GM21825 (cell line): ENCODE data around the gene RDH13.
"Not testable (repeated sequence)": the region's sequence is repeated elsewhere in the genome, so short reads cannot be mapped to it uniquely, and the experiment has no call there.

ENCODE experiments used
- ATAC-seq: cut with Tn5 transposase; IDR thresholded peaks from one replicate; pipeline ENCODE4 v1.9.1; 2021; ENCODE audit warnings: mild to moderate bottlenecking, moderate library complexity; ENCODE audit not compliant: unreplicated experiment

Gene RDH13

DNA sequence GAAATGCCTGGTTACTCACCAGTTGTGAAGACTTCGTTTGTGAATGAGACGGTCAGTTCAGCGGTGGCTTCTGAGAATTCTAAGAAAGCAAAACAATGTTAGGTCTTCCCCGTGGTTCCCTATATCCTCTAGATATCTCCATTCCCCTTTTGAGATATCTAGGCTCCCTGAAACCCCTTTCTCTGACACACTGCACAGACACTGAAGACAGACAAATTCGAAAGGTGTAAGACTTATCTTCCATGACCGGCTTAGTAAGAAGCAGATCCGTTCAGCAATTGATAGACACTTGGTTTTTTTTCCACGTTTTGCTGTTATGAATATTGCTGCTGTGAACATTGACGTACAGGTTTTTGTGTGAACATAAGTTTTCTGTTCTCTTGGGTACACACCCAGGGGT, 44.3 kb downstream of the RDH13 start:
- ATAC-seq: no peak

DNA sequence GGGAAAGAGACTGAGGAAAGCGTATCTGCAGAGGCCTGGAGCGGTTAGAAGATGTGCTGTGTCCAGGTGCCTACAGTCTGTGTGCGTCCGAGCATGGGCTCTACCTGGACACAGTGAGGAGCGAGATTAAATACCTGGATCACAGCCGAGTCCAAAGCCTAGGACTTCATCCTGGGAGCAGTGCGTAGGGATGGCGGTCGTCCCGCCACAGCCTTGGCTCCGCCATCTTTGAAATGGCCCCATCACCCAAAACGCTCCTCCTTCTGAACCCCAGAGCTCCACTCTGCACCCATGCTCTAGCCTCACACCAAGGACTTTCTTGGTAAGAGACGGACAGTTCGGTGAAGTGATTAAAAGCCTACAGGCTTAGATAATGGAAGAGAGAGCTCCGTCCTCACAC, 44.7 kb downstream of the RDH13 start:
- ATAC-seq: no peak

DNA sequence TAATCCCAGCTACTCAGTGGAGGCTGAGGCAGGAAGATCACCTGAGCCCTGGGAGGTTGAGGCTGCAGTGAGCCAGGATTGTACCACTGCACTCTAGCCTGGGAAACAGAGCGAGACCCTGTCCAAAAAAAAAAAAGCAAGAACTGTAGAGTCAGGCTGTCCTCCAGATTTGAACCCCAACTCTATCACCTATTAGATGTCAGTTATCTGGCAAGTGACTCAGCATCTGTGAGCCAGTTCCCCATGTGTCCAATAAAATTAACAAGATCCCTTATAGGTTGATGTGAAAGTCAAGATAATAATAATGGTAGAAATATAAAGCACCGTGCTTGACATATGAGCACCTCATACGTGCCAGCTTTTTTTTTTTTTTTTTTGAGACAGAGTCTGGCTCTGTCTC, 46.9 kb downstream of the RDH13 start:
- no peak for ATAC-seq

DNA sequence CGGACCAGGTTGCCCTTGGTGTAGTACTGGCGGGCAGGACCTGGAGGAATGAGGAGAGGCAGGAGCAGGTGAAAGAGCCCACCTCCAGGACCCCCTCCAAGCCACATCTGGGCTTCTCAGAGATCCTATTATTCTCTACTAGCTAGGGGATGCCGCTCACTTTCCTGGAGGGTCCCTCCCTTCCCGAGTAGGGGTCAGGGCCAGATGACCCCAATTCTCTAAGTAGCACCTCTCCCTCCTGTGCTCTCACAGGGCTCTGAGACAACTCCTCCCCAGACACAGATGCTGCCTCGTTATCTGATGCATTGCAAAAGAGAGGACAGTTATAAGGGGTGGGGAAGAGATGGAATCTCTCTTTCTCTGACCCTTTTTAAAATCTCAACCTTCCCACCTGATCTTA, 47.8 kb downstream of the RDH13 start:
- ATAC-seq: no peak

DNA sequence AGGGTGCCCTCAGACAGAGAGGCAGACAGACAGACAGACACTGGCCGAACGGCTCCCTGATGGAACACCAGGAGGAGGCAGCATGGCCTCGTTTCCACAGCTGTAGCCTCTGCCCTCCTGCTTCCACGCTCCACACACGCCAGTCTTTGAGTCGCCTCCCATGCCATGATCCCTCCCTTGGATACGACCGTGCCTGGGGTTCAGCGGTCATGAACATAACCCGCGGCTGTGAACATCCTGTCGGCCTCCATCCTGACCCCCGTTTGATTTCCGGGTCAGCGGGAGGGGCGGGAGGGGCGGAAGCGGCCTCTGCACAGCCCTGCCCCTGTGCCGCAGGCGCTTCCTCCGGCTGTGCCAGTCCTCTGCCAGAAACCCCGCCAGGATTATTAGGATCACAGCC, 48.2 kb downstream of the RDH13 start:
- ATAC-seq: no peak

DNA sequence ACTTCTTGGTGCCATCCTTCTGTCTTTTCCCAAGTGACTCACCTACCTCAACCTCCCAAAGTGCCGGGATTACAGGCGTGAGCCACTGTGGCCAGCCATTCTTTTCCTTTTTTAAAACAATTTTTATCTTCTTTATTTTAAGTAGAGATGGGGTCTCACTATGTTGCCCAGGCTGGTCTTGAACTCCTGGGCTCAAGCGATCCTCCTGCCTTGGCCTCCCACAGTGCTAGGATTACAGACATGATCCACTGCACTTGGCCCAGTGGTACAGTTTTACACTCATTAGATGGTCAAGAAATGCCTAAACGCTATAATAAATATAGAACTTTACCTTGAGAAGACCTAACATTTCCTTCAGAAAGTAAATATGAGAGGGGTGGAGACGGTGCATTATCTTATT, 49.4 kb downstream of the RDH13 start:
- ATAC-seq: no peak

DNA sequence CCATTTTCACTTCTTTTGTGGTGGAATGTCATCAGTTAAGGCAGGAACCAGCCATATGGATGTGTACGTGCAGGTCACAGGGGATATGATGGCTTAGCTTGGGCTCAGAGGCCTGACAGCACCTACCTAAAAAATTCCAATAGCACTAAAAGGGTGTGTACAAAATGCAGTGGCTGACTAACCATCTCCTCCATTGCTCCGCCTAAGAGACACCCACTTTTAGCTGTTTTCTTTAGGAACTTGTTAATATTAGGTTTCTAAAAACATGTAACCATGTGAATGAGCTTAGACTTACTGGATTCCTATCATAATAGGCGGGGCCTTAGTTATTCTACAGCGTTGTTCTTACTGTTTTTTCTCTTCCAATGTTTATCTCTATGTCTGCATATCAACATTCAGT, 50.6 kb downstream of the RDH13 start:
- ATAC-seq: no peak

DNA sequence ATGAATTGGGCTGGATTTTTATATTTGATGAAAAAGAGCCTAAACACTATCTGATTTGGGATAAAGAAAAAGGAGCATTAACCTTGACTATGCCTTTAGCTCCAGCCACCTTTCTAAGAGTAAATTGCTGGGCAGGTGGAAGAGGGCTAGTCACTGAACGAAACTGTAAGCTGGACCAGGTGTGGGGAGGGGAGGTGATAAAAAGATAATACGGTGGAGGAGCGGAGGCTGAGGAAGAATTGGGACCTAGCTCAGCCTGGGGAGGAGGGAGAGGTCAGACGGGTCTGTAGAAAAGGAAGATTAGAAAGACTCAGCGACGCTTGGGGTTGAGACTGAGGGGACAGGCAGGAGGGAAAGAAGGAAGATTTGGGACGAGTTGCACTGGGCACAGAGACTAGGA, 52.4 kb downstream of the RDH13 start:
- not testable (repeated sequence) for ATAC-seq

DNA sequence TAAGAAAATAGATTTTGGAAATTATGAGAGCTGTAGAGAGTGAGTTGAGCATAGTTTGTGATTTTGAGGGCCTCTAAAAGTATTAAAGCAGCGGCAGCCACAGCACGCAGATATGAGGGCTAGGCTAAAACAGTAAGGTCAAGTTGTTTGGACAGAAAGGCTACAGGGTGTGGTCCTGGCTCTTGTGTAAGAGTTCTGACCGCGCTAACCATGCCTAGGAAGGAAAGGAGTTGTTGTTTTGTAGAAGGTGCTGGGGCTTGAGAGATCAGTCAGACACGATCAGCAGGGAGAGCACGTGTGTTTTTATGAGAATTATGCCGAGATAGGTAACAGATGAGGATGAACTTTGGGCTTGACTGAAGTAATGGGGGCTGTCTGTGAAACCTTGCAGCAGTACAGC, 54.2 kb downstream of the RDH13 start:
- not testable (repeated sequence) for ATAC-seq

DNA sequence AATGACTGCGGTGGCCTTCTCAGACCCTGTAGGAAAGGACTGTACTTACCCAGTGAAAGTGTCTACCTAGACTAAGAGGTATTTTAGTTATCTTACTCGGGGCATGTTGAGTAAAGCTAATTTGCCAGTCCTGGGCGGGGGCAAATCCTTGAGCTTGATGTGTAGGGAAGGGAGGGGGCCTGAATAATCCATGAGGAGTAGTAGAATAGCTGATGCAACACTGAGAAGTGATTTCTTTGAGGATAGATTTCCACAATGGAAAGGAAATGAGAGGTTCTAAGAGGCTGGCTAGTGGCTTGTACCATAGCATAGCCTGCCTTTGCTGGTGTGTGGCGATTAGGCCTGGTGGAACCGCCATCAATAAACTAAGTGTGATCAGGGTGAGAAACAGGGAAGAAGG, 54.8 kb downstream of the RDH13 start:
- not testable (repeated sequence) for ATAC-seq

DNA sequence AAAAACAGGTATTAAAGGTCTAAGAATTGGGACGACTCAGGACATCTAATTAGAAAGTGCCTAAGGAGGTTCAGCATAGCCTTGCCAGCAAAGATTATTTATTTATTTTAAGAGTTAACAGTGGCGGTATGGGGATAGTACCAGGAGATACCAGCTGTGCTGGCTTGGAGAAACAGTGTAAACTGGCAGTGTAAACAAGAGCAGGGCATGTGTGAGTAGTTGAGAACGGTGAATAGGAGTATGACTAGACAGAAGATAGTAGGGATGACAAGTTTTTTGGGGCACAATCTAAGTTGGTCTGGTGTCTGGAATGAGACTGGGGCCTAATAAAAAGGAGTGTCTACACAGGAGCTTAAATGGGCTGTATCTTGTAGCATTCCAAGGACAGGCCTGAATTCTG, 55.4 kb downstream of the RDH13 start:
- ATAC-seq: not testable (repeated sequence)

DNA sequence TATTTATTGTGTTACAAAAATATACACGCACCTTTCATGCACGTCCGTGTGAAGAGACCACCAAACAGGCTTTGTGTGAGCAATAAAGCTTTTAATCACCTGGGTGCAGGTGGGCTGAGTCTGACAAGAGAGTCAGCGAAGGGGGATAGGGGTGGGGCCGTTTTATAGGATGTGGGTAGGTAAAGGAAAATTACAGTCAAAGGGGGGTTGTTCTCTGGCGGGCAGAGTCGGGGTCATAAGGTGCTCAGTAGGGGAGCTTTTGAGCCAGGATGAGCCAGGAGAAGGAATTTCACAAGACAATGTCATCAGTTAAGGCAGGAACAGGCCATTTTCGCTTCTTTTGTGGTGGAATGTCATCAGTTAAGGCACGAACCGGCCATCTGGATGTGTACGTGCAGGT, 56.2 kb downstream of the RDH13 start:
- ATAC-seq: not testable (repeated sequence)

DNA sequence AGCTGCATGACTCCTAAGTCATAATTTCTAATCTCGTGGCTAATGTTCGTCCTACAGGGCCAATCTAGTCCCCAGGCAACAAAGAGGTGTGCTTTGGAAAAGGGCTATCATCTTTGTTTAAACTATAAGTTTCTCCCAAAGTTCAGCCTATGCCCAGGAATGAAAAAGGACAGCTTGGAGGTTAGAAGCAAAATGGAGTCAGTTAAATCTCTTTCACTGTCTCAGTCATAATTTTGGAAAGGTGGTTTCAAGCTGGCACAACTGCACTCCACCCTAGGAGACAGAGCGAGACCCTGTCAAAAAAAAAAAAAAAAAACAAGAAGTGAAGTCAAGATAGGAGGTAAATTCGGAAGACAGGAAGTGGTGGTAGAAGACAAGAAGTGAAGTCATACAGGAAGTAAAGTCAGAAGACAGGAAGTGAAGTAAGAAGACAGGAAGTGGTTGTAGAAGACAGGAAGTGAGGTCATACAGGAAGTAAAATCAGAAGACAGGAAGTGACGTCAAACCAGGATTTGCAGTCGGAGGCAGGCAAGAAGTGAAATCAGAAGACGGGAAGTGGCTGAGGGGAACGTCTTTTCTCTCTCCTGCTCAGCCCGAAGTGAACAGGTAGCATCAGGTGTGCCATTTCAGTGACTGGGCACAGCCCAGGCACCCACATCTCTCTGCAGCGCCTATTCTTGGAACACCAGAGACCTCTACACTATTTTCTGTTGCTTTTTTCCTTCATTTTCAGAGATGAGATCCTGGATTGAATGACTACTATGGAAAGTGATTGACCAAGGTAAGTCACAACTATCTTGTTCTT, 57.1 kb downstream of the RDH13 start:
- no peak for ATAC-seq

DNA sequence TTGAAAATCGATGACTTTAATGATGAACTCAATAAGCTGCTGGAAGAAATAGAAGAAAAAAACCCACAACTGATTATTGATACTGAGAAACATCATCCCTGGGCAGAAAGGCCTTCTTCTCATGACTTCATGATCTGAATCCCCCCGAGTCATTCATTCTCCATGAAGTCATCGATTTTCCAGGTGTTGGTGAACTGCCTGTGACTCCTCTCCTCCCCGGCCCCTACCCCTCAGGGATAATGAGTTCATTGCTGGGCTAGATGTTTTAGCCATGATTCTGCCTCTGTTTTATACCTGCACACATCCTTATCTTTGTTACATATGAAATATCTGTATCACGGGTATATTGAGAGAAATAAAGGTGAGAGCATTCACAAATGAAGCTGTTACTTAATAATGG, 62.2 kb downstream of the RDH13 start:
- ATAC-seq: no peak

DNA sequence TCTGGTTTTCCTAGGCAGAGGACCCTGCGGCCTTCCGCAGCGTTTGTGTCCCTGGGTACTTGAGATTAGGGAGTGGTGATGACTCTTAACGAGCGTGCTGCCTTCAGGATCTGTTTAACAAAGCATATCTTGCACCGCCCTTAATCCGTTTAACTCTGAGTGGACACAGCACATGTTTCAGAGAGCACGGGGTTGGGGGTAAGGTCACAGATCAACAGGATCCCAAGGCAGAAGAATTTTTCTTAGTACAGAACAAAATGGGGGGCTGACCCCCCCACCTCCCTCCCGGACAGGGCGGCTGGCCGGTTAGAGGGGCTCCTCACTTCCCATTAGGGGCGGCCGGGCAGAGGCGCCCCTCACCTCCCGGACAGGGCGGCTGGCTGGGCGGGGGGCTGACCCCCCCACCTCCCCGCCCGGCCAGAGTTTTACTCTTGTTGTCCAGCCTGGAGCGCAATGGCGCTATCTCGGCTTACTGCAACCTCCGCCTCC, 64.2 kb downstream of the RDH13 start:
- ATAC-seq: not testable (repeated sequence)

DNA sequence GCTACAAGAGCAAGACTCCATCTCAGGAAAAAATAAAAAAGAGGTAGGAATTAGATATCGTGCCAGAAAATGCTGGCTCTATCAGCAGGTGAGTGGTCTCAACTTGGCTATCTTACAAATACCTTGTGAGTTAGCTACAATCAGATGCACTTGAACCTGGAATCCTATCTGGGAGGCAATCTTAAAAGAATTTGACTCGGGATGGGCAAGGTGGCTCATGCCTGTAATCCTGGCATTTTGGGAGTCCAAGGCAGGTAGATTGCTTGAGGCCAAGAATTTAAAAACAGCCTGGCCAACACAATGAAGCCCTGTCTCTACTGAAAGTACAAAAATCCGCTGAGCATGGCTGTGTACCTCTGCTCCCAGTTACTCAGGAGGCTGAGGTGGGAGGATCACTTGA, 67.4 kb downstream of the RDH13 start:
- ATAC-seq: no peak
